A549 (cell line): ENCODE data around the gene PSMB8.

ENCODE experiments used
- BHLHE40 ChIP-seq: IDR thresholded peaks from 2 replicates; pipeline ENCODE4 v1.6.1; 2012; ENCODE audit warnings: low read depth, low read length, inconsistent platforms
- EP300 ChIP-seq, 2 experiments: fragments of >200 bp; sonication (Bioruptor Twin); formaldehyde crosslinking; IDR thresholded peaks; 2 replicates in 1 of 2; 3 replicates in 1 of 2; pipeline ENCODE4 v1.6.1; 2016 to 2017
- GATA3 ChIP-seq: IDR thresholded peaks from 2 replicates; pipeline ENCODE4 v1.6.1; 2012; ENCODE audit warnings: borderline replicate concordance
- MAZ ChIP-seq: fragments of 150-350 bp; IDR thresholded peaks from 2 replicates; pipeline ENCODE4 v1.6.1; 2014; ENCODE audit warnings: antibody characterized with exemption, low read depth, low read length, borderline replicate concordance
- POLR2A ChIP-seq: IDR thresholded peaks from 2 replicates; pipeline ENCODE4 v1.6.1; 2012; ENCODE audit warnings: mild to moderate bottlenecking, low read length
- REST ChIP-seq: fragments of 200-600 bp; sonication (generic); IDR thresholded peaks from 2 replicates; pipeline ENCODE4 v1.6.1; 2016; ENCODE audit warnings: antibody characterized with exemption, mild to moderate bottlenecking, moderate library complexity
- RFX5 ChIP-seq: fragments of 450-650 bp; IDR thresholded peaks from 2 replicates; pipeline ENCODE4 v1.7.1; 2014; ENCODE audit warnings: antibody characterized with exemption, mild to moderate bottlenecking, moderate library complexity
- ZFP36 ChIP-seq: fragments of 450-650 bp; IDR thresholded peaks from 2 replicates; pipeline ENCODE4 v1.6.1; 2014; ENCODE audit warnings: borderline replicate concordance; ENCODE audit not compliant: partially characterized antibody
- TF ChIP-seq, protein P1 (sequence below): fragments of >200 bp; sonication (Bioruptor Twin); formaldehyde crosslinking; IDR thresholded peaks from 3 replicates; pipeline ENCODE4 v1.5.1; 2016
- TF ChIP-seq, protein P2 (sequence below): fragments of 150-350 bp; IDR thresholded peaks from 2 replicates; pipeline ENCODE4 v1.6.1; 2014; ENCODE audit warnings: low read depth, mild to moderate bottlenecking, low read length

- no peak for TF ChIP-seq GATA3
- TF ChIP-seq, protein P1, sequence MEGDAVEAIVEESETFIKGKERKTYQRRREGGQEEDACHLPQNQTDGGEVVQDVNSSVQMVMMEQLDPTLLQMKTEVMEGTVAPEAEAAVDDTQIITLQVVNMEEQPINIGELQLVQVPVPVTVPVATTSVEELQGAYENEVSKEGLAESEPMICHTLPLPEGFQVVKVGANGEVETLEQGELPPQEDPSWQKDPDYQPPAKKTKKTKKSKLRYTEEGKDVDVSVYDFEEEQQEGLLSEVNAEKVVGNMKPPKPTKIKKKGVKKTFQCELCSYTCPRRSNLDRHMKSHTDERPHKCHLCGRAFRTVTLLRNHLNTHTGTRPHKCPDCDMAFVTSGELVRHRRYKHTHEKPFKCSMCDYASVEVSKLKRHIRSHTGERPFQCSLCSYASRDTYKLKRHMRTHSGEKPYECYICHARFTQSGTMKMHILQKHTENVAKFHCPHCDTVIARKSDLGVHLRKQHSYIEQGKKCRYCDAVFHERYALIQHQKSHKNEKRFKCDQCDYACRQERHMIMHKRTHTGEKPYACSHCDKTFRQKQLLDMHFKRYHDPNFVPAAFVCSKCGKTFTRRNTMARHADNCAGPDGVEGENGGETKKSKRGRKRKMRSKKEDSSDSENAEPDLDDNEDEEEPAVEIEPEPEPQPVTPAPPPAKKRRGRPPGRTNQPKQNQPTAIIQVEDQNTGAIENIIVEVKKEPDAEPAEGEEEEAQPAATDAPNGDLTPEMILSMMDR, result no peak
- no peak for TF ChIP-seq REST
- TF ChIP-seq RFX5, result no peak
- no peak for TF ChIP-seq MAZ
- no peak for TF ChIP-seq BHLHE40
- TF ChIP-seq POLR2A, result no peak
- no peak for TF ChIP-seq ZFP36
- no peak for TF ChIP-seq EP300 (IDR thresholded peaks at IDR 0.05)
- TF ChIP-seq, protein P2, sequence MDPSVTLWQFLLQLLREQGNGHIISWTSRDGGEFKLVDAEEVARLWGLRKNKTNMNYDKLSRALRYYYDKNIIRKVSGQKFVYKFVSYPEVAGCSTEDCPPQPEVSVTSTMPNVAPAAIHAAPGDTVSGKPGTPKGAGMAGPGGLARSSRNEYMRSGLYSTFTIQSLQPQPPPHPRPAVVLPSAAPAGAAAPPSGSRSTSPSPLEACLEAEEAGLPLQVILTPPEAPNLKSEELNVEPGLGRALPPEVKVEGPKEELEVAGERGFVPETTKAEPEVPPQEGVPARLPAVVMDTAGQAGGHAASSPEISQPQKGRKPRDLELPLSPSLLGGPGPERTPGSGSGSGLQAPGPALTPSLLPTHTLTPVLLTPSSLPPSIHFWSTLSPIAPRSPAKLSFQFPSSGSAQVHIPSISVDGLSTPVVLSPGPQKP, result no peak
Measured at GRCh38 chr6:32819729-32820128, 24.1 kb downstream of the PSMB8 start.
